ENCODE results near the gene SPRYD3.
"Not testable (repeated sequence)": the region's sequence is repeated elsewhere in the genome, so short reads cannot be mapped to it uniquely, and the experiment has no call there.

Gene SPRYD3

DNA sequence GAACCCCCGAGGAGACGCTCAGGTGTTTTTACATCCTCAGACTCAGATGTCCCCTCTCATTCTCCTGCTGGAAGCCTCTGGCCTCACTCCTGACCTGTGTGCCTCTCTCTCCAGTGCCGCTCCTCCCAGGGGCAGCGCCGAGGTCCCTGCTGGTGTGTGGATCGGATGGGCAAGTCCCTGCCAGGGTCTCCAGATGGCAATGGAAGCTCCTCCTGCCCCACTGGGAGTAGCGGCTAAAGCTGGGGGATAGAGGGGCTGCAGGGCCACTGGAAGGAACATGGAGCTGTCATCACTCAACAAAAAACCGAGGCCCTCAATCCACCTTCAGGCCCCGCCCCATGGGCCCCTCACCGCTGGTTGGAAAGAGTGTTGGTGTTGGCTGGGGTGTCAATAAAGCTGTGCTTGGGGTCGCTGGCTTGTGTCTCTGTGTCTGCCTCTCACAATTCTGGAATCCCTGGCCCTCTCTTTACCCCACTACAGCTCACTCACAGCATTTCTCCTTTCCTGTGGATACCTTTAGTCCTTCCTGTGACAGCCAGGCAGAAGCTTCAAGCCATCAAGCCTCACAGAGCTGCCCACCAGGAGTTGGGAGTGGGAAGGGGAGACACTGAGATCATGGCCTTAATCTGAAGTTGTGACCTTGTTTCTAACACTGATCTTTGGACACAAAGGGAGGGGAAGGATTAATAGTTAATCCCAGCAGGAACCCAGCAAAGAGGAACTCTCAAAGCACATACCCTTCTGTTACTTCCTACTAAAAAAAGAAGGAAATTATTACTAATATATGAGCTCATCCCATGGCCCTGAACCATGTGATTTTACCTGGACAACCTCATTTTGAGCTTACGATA, 23.0 kb upstream of the SPRYD3 start:
- no peak for DNase-seq (ENCODE audit: low read depth)

DNA sequence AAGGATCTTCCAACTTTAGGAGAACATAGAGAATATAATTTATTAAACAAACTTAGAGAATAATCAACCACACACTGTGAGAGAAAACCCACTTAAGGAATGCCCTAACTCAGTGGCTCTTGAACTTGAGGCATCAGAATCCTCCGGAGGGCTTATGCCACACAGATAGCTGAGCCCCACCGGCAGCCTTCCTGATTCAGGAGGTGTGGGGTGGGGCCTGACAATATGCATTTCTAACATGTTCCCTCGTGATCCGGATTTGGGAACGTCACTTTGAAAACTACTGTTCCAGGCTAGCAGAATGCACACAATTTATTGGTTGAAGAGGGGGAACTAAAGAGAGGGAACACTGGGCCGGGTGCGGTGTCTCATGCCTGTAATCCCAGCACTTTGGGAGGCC, 22.1 kb upstream of the SPRYD3 start:
- DNase-seq (ENCODE audit: low read depth), result no peak

DNA sequence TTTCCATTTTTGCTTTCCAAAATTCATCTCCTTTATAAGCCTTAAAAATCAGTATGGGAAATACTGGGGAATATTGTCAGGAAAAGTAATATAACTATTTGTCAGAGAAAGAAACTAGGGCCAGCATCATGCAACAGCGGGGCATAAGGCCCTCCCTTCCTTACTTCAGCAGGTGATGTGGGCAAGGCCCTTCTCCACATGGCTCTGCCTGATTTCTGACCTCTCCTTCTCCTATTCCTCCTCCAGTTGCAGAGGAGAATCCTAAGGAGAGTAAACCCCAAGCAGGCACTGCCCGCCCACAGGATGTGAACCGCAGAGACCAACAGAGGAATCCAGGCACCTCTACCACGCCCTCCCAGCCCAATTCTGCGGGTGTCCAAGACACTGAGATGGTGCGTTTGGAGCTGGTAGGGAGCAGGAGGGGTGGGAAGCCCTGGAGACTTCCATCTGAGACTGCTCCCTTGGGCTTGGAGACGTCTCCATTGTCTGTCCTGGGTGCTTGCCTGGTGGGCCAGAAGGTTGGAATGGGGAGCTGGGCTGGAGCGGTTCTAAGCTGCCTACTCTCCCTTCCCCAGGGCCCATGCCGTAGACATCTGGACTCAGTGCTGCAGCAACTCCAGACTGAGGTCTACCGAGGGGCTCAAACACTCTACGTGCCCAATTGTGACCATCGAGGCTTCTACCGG, 21.4 kb upstream of the SPRYD3 start:
- no peak for DNase-seq (ENCODE audit: low read depth)

DNA sequence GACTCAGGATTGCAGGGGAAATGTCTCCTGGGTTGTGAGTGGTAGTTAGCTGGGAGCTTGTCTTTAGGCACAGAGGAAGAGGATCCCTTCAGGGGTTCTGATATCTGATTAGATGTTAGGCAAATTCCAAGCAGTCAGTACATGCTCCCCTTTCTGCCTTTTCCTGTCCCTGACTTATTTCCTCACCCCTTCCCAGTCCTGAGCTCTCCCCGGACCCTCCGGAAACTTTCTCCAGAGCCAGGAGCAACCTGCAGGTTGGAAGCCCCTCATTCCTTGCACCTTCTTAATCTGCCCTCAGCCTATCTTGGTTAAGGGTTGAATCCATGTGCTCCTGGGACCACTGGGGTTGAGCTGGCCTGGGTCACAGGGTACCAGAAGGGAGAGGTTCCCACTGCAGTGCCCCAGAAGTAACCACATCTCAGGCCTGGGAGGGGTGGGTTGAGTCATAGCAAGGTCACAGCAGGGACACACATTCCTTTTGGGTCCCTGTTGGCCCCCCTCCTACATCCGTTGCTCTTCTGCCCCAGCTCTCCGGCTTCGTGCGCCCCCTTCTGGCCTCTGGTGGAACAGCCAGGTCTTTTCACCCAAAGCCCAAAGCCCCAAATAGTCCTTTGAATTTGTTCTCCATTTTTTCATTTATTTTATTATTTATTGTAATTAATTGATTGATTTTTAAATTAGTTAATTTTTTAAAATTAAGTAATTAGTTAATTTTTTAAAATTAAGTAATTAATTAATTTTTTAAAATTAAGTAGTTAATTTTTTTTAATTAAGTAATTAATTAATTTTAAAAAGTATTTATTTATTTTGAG, 20.1 kb upstream of the SPRYD3 start:
- peak; percentile 85 for DNase-seq (ENCODE audit: low read depth)

DNA sequence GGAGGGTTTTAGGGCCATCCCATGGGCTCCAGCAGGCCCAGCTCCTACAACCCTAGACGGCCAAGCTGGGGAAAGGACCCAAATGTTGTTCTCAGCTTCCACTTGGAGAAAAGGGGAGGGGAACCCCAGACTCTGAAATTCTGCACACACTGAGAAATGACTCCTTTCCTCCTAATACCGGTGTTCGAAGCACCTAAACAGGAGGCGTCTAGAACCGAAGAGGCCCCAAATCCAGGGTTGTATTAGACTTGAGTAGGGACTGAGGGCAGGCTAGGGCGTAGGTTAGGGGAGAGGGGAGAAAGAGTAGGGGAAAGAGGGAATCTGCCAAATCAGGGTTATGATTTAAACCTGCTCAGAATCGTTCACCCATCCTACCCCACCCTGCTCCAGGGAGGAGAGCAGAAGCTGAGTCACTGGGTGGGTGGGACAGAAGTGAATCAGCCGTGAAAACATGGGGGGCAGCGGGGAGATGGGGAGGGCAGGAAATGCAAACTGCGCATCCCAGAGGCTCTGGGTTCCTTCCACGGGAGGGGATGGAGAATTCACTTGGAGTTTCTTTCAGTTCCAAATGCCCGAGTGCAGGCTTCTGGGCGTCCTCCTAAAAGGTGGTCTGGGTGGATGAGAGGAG, 19.3 kb upstream of the SPRYD3 start:
- peak; percentile 23 for DNase-seq (ENCODE audit: low read depth)

DNA sequence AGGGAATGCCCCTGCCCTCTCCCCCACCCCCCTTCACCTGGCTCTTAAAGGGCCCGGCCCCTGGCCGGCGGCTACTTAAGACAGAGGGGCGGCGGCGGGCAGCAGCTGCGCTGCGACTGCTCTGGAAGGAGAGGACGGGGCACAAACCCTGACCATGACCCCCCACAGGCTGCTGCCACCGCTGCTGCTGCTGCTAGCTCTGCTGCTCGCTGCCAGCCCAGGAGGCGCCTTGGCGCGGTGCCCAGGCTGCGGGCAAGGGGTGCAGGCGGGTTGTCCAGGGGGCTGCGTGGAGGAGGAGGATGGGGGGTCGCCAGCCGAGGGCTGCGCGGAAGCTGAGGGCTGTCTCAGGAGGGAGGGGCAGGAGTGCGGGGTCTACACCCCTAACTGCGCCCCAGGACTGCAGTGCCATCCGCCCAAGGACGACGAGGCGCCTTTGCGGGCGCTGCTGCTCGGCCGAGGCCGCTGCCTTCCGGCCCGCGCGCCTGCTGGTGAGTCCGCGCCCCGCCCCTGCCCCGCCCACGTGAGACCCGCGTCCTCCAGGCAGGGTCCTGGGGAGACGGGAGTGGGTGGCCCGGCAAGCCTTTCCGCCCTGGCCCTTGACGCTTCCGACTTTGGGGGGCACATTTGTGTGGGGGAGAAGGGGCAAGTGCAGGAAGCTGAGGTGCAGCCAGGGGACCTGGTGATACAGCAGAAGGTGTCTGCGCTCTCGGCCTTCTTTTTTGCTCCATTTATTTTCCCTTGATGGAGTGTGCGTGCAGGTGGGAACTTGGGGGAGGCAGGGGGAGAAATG, 18.6 kb upstream of the SPRYD3 start, which contains the start of gene IGFBP6:
Gene IGFBP6 (plus strand): TSS at position 104 of the 790 bp plus-strand sequence. CDS start 51 bp downstream, at position 155.
- peak; percentile 30 for DNase-seq (ENCODE audit: low read depth)

DNA sequence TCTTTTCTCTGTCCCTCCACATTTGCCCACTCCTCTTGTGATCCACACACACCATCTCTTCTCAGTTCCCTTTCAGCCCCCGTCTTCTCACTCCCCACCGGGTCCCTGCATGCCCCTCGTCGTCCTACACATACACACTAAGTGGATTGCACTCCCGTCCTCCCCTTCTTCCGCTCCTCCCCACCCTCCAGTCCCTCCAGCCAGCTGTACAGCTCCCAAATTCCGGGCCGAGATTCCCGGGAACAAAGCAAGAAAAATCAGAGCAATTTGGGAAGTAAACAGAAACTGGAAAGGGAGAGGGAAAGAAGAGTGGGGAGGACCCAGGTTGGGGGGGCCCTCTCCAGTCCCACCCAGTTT, 18.0 kb upstream of the SPRYD3 start:
- DNase-seq (ENCODE audit: low read depth), result no peak

DNA sequence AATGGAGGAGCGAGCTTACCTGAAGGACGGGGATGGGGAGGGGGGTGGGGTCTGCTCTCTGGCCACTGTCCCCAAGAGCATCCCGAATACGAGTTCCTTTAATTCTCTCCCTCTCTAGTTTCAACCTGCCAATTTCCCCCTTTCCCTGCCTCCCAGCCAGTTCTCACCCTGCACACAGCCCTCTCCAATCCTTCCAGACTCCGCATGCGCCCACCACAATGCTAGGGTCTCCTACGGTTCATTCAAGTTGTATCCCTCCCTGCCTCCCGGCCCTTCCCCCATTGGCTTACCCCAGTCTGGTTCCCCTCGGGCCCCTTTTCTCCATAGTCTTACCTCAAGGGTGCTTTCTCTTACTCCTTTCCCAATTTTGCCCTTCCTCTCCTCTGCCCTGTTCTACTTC, 17.6 kb upstream of the SPRYD3 start:
- no peak for DNase-seq (ENCODE audit: low read depth)

DNA sequence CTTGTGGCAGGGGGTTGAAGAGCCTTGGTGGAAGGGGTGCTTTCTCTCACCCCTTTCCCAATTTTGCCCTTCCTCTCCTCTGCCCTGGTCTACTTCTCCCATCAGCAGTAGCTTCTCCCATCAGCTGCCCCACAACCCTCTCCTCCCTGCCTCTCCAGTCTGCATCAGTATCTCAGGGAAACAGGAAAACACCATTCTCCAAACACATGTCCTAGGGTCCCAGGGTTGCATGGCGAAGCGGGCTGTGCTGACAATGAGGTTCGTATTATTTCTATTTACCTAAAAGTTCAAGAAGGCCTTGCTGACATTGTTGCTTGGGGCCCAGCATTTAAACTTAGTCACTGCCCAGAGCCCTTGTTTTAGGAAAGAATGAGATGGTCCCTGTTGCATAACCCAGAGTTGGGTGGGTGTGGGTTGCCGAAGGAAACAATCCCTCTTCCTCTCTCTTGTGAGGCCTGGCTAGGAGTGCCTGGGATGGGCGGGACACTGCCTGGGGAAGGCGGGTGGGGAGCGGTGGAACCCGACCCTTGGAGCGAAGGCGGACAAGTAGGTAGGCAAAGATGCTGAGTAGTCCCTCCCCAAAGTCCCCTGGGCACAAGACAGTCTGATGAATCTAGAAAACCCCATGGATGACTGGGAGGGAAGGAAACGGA, 17.0 kb upstream of the SPRYD3 start:
- DNase-seq (ENCODE audit: low read depth), result no peak

DNA sequence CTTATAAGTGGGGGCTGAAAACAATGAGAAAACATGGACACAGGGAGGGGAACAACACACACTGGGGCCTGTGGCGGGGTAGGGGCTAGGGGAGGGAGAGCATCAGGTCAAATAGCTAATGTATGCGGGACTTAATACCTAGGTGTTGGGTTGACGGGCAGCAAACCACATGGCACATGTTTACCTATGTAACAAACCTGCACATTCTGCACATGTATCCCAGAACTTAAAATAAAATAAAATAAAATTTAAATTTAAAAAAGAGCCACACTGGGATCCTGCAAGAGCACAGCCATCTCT, 16.4 kb upstream of the SPRYD3 start:
- DNase-seq (ENCODE audit: low read depth), result not testable (repeated sequence)

DNA sequence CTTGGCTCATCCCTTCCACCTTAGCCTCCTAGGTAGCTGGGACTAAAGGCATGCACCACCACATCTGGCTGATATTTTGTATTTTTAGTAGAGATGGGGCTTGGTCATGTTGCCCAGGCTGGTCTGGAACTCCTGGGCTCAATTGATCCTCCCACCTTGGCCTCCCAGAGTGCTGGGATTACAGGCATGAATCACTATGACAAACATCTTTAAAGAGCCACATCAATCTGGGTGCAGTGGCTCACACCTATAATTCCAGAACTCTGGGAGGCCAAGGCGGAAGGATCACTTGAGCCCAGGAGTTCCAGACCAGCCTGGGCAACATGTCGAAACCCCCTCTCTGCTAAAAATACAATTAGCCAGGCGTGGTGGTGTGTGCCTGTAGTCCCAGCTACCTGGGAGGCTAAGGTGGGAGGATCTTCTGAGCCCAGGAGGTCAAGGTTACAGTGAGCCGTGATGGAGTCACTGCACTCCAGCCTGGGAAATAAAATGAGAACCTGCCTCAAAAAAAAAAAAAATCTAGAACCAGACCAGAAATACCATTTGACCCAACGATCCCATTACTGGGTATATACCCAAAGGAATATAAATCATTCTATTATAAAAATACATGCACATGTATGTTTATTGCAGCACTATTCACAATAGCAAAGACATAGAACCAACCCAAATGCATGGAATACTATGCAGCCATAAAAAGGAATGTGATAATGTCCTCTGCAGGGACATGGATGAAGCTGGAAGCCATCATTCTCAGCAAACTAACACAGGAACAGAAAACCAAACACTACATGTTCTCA, 15.8 kb upstream of the SPRYD3 start:
- DNase-seq (ENCODE audit: low read depth), result not testable (repeated sequence)

DNA sequence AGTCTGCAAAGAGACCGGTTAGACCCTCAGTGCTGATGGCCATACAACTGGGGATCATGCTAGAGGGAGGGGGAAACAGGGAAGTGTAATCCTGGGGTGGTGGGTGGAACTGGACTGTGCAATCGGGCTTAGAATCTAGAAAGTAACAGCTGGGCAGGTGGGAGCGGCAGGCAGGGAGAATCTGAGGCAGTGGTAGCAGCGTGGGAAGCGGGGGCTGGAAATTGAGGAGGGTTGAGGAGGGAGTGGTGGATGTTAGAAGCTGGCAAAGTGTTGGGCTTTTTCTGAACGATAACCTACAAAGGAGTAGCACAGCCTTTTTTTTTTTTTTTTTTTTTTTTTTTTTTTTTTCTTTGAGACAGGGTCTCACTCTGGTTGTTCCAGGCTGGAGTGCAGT, 15.2 kb upstream of the SPRYD3 start:
- no peak for DNase-seq (ENCODE audit: low read depth)

DNA sequence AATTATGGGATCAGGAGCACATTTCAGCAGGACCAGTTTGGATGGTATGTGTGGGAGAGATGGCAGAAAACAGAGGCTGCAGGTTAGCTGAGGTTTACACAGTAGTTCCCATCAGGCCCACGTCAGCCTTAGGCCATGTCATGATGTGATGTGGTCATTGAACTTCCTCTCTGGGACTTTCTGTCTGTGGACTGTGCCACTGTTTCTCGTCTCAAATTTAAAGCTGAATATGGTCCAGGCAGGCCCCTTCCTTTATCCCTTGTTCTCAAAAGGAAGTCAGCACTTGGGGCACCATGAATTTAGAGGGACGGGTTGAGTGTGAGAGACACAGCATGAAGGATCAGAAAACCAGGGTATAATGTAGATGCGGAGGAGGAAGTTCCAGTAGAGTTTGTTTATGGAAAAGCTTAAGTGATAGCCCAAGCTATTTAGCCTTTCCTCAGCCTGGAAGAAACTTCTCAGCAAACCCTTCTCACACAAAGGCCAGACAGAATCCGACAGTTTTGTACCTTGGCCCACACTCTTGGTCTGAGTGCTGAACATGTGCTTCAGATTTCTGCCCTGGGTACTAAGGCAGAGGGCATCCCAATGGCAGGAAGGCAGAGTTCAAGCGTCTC, 14.7 kb upstream of the SPRYD3 start:
- DNase-seq (ENCODE audit: low read depth), result no peak

DNA sequence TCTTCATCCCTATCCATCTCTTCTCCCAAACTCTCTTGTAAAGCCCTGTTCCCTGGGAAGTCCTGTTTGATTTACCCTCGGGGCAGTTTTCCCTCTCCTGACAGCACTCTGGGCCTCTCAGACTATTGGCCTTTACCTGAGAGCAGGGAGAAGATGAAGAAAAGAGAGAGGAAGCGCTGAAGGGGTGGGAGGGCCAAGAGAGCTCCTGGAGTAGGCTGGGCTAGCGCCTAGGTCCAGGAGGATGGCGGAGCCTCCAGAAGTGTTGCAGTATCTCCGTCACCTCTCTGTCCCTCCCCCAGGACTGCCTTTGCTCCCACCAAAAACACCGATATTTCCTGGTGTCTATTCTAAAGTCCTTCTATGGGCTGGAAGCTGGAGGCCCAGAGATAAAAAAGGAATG, 12.6 kb upstream of the SPRYD3 start:
- no peak for DNase-seq (ENCODE audit: low read depth)

DNA sequence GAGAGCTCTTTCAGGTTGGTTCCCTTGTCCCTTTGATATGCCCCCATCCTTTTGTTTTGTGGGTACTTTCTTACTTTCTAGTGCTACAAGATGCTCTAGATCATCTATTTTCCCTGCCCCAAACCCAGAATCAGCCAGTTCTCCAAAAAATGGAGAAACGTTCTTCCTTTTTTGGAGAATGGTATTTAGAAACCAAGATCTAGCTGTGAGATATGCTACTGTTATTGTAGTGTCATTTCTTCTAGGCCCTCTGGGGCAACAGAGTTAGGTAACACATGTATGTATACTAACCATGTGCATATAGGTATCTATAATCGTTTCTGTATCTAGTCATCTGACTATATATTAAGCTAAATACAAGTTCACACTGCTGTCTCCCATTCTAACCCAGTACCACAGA, 11.4 kb upstream of the SPRYD3 start:
- no peak for DNase-seq (ENCODE audit: low read depth)

DNA sequence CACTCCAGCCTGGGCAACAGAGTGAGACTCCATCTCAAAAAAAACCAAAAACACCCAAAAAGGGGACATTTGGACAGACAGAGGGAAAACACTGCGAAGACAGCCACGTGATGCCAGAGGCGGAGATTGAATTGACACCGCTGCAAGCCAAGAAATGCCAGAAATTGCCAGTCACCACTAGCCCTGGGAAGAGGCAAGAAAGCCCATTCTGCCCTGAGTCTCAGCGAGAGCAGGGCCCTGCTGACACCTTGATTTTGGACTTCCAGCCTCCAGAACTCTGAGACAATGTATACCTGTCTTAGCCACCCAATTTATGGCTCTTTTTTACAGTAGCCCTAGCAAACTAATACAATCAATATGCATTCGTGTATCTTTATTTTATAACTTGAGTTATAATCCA, 10.9 kb upstream of the SPRYD3 start:
- no peak for DNase-seq (ENCODE audit: low read depth)

DNA sequence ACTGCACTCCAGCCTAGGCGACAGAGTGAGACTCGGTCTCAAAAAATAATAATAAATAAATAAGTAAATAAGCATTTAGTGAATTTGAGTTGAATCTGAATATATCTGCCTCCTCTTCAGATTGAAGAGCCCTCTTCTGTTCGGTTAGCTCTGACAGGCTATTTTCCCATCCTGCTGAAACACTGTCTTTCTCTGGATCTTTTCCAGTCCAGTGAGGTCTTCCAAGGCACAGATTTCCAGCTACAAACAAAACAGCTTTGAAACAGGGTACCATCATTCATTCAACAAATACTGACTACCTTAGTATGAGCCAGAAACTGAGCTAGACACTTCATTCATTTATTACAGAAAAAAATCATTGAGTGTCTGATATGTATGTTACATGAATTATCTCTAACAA, 7.2 kb upstream of the SPRYD3 start:
- DNase-seq (ENCODE audit: low read depth), result no peak

DNA sequence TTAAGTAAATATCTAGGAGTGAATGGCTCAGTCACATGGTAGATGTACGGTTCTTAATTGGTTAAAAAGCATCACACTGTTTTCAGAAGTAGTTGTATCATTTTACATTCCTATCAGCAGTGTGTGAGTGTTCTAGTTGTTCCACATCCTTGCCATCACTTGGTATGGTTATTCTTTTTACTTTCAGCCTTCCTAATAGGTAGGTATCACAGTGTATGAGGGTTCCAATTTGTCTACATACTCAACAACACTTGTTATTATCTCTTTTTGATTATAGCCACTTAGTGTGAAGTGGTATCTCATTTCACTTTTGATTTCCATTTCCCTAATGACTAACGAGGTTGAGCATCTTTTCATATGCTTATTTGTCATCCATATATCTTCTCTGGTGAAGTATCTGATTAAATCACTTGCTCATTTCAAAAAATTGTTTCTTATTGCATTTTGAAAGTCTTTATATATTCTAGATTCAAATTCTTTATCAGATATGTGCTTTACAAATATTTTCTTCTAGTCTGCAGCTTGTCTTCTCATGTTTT, 3.5 kb upstream of the SPRYD3 start:
- no peak for DNase-seq (ENCODE audit: low read depth)

DNA sequence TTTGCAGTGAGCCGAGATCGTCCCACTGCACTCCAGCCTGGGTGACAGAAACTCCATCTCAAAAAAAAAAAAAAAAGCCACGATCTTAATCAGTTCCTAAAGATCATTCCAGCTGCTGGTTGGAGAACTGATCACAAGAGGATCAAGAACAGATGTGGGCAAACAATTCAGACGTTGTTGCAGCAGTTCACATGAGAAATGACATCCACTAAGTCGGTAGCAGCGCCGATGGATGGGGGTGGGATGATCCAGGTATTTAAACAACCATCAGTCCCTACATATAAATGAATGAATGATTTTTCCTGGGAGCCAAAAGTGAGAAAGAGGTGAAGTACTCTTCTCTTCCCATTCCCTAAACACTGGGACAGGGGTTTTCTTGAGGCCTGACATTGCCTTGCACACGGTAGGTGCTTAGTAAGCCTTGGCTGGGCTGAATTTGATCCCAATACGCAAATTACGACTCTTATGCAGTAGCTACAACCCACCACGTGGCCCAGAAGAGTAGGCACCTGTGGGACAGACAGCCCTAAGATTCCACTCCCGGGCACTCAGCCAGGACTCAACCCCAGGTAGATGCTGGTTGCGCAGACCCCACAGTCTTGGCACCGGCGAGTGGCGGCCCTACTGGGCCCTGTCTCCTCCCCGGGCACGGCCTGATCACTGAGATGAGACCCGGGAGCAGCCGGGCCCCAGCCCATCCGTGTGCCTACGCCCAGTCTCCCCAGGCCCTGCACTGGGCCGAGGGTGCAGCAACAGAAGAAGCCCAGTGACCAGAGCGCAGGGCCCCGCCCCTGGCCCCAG, 565 bp downstream of the SPRYD3 start:
- DNase-seq (ENCODE audit: low read depth), result peak; percentile 27

Measured in activated T-cell treated with anti-CD3 and anti-CD28 coated beads for 24 hours (primary cell).